H1 (cell line): Measurements from ENCODE around the gene GYPE. TPM values are rescaled to one million over a fixed set of nuclear protein-coding genes. Genes with fewer than 3 reads are reported as not detected.
"Not testable (repeated sequence)": the region's sequence is repeated elsewhere in the genome, so short reads cannot be mapped to it uniquely, and the experiment has no call there.

Experiments
- CTCF ChIA-PET: fragments of 300-600 bp; sonication (Branson Sonifier 250); formaldehyde crosslinking; loops from one replicate; lab custom pipeline; 2021; ENCODE audit not compliant: partially characterized antibody; lab: Charles Lee
- POLR2A ChIA-PET: fragments of 300-600 bp; sonication (Branson Sonifier 250); formaldehyde crosslinking; loops from one replicate; lab custom pipeline; 2021; ENCODE audit warnings: inconsistent platforms; ENCODE audit not compliant: partially characterized antibody; lab: Charles Lee
- DNase-seq, 2 experiments: peaks; one replicate each; pipeline versions ENCODE4 v3.0.0 to v3.0.0-alpha.2; 2010 to 2022; ENCODE audit warnings: low spot score in 2 of 2, low read depth in 1 of 2, mixed read lengths in 1 of 2
- FAIRE-seq: peaks from 2 replicates; lab custom pipeline; 2011; peaks lifted over from hg19 to GRCh38; lab: Jason Lieb, UNC
- H2AFZ ChIP-seq: 2 replicates; pipeline ENCODE4 v1.8.1; 2012; ENCODE audit warnings: low read length, inconsistent platforms
- H2AK5ac ChIP-seq: 2 replicates; pipeline ENCODE4 v1.6.1; 2013; ENCODE audit warnings: low read depth, low read length
- H2BK120ac ChIP-seq: replicated peaks from 2 replicates; pipeline ENCODE3; 2013; ENCODE audit warnings: low read depth, low read length, inconsistent platforms
- H2BK12ac ChIP-seq: 2 replicates; pipeline ENCODE4 v1.6.1; 2013; ENCODE audit warnings: low read depth, low read length
- H2BK15ac ChIP-seq: 2 replicates; pipeline ENCODE4 v1.6.1; 2013; ENCODE audit warnings: low read length
- H2BK20ac ChIP-seq: 2 replicates; pipeline ENCODE4 v1.6.1; 2013; ENCODE audit warnings: low read length
- H2BK5ac ChIP-seq: 2 replicates; pipeline ENCODE4 v1.6.1; 2013; ENCODE audit warnings: low read depth, low read length
- H3K14ac ChIP-seq: 2 replicates; pipeline ENCODE4 v1.6.1; 2013; ENCODE audit warnings: inconsistent platforms; ENCODE audit not compliant: insufficient read length
- H3K18ac ChIP-seq: 2 replicates; pipeline ENCODE4 v1.6.1; 2013; ENCODE audit warnings: low read length; ENCODE audit errors: extremely low read depth
- H3K23ac ChIP-seq: 2 replicates; pipeline ENCODE4 v1.6.1; 2013; ENCODE audit warnings: inconsistent platforms; ENCODE audit not compliant: insufficient read length
- H3K23me2 ChIP-seq: 2 replicates; pipeline ENCODE4 v1.6.1; 2013; ENCODE audit warnings: low read depth, low read length
- H3K27ac ChIP-seq: 2 replicates; pipeline ENCODE4 v1.6.1; 2011; ENCODE audit warnings: low read depth, low read length, inconsistent platforms
- H3K27me3 ChIP-seq, 4 experiments: replicated peaks in 1 of 4; 1 replicate in 1 of 4; 2 replicates in 3 of 4; pipeline versions ENCODE4 v1.6.1 to v1.8.1; 2011 to 2013; ENCODE audit warnings: low read length in 3 of 4, mild to moderate bottlenecking in 3 of 4, inconsistent platforms in 2 of 4, mixed read lengths in 2 of 4, moderate library complexity in 1 of 4; ENCODE audit not compliant: control insufficient read depth in 3 of 4, insufficient read depth in 3 of 4; ENCODE audit errors: extremely low read depth in 1 of 4
- H3K36me3 ChIP-seq, 4 experiments: 2 replicates each; pipeline versions ENCODE4 v1.6.1 to v1.8.1; 2011 to 2013; ENCODE audit warnings: mild to moderate bottlenecking in 4 of 4, low read length in 3 of 4, moderate library complexity in 2 of 4, control low read depth in 1 of 4, inconsistent platforms in 1 of 4; ENCODE audit not compliant: insufficient read depth in 4 of 4, control insufficient read depth in 2 of 4
- H3K4ac ChIP-seq: replicated peaks from 2 replicates; pipeline ENCODE3; 2013; ENCODE audit warnings: low read length, low read depth, mixed read lengths, inconsistent platforms; ENCODE audit not compliant: insufficient read length
- H3K4me1 ChIP-seq, 4 experiments: replicated peaks in 1 of 4; 1 replicate in 1 of 4; 2 replicates in 3 of 4; pipeline versions ENCODE4 v1.6.1 to v1.8.1; 2011 to 2013; ENCODE audit warnings: low read length in 3 of 4, inconsistent platforms in 2 of 4, mixed read lengths in 1 of 4; ENCODE audit not compliant: insufficient read depth in 4 of 4, control insufficient read depth in 3 of 4
- H3K4me2 ChIP-seq, 2 experiments: 2 replicates each; pipeline versions ENCODE4 v1.6.1 to v1.8.1; 2011 to 2013; ENCODE audit warnings: low read depth in 2 of 2, low read length in 2 of 2, control low read depth in 1 of 2, inconsistent platforms in 1 of 2, mild to moderate bottlenecking in 1 of 2; ENCODE audit not compliant: insufficient read depth in 1 of 2
- H3K4me3 ChIP-seq, 4 experiments: fragments of 200-600, 300-600 bp in 1 of 4; sonication (generic), shearing (Covaris generic), sonication (Bioruptor Twin) in 1 of 4; 2 replicates each; pipeline versions ENCODE4 v1.5.1 to v1.8.1; 2011 to 2016; ENCODE audit warnings: low read length in 4 of 4, low read depth in 3 of 4, control low read depth in 2 of 4, inconsistent platforms in 2 of 4, mild to moderate bottlenecking in 2 of 4, mixed read lengths in 1 of 4, moderate library complexity in 1 of 4; ENCODE audit not compliant: insufficient read depth in 2 of 4; ENCODE audit errors: extremely low read depth in 1 of 4
- H3K56ac ChIP-seq: replicated peaks from 2 replicates; pipeline ENCODE3; 2013; ENCODE audit warnings: low read depth, mild to moderate bottlenecking, mixed read lengths, low read length, inconsistent platforms; ENCODE audit not compliant: insufficient read length
- H3K79me1 ChIP-seq: 2 replicates; pipeline ENCODE4 v1.6.1; 2013; ENCODE audit warnings: low read depth, low read length, control low read depth
- H3K79me2 ChIP-seq, 2 experiments: 2 replicates each; pipeline versions ENCODE4 v1.6.1 to v1.8.1; 2012 to 2013; ENCODE audit warnings: low read length in 2 of 2, mild to moderate bottlenecking in 2 of 2, inconsistent platforms in 1 of 2; ENCODE audit not compliant: insufficient read depth in 2 of 2, control insufficient read depth in 1 of 2
- H3K9ac ChIP-seq, 4 experiments: replicated peaks in 1 of 4; 1 replicate in 1 of 4; 2 replicates in 3 of 4; pipeline versions ENCODE4 v1.6.1 to v1.8.1; 2011 to 2013; ENCODE audit warnings: low read depth in 3 of 4, low read length in 3 of 4, control low read depth in 2 of 4, mild to moderate bottlenecking in 2 of 4, moderate library complexity in 2 of 4, inconsistent platforms in 1 of 4; ENCODE audit errors: extremely low read depth in 1 of 4
- H3K9me3 ChIP-seq, 2 experiments: 2 replicates each; pipeline versions ENCODE4 v1.6.1 to v1.8.1; 2012 to 2013; ENCODE audit warnings: mild to moderate bottlenecking in 2 of 2, moderate library complexity in 2 of 2, control low read depth in 1 of 2, inconsistent platforms in 1 of 2, low read depth in 1 of 2, low read length in 1 of 2, mixed read lengths in 1 of 2; ENCODE audit not compliant: insufficient read depth in 2 of 2
- H4K20me1 ChIP-seq, 2 experiments: replicated peaks in 1 of 2; 2 replicates each; pipeline versions ENCODE3 to v1.8.1; 2011 to 2013; ENCODE audit warnings: inconsistent platforms in 2 of 2, low read length in 2 of 2, mild to moderate bottlenecking in 1 of 2; ENCODE audit not compliant: insufficient read depth in 2 of 2, control insufficient read depth in 1 of 2
- H4K5ac ChIP-seq: 2 replicates; pipeline ENCODE4 v1.6.1; 2013; ENCODE audit warnings: low read length, low read depth, mixed read lengths, inconsistent platforms; ENCODE audit not compliant: insufficient read length
- H4K8ac ChIP-seq: 2 replicates; pipeline ENCODE4 v1.8.0; 2013; ENCODE audit warnings: mild to moderate bottlenecking, moderate library complexity, low read length, inconsistent platforms; ENCODE audit not compliant: insufficient read depth; ENCODE audit errors: extremely low read depth
- H4K91ac ChIP-seq: replicated peaks from 2 replicates; pipeline ENCODE3; 2013; ENCODE audit warnings: low read length, mixed read lengths, inconsistent platforms; ENCODE audit not compliant: insufficient read length
- WGBS, 2 experiments: shearing (Covaris generic) in 1 of 2; methylation state at CpG; one replicate each; pipeline versions ENCODE4 v1.1.6 to v1.1.7; 2013 to 2015; ENCODE audit warnings: low lambda C conversion rate in 2 of 2, mixed read lengths in 2 of 2, inconsistent platforms in 1 of 2, low coverage in 1 of 2, missing lambda C conversion rate in 1 of 2; ENCODE audit not compliant: insufficient replicate concordance in 2 of 2, insufficient coverage in 1 of 2, insufficient read length in 1 of 2; ENCODE audit errors: extremely low coverage in 1 of 2, missing lambda C conversion rate in 1 of 2; 5-methylcytosine and 5-hydroxymethylcytosine counted together
- polyA plus RNA-seq, 7 experiments: library from polyadenylated mRNA; depleted of rRNA in 3 of 7; stranded (reverse) in 5 of 7; unstranded in 2 of 7; fragments of >200 nt in 5 of 7; fragments of 200-250 nt in 2 of 7; gene quantifications; 1 replicate in 5 of 7; 2 replicates in 1 of 7; 4 replicates in 1 of 7; pipeline versions ENCODE4 v1.2.1 to v1.2.3, GENCODE V29; 2011 to 2013; ENCODE audit warnings: missing spikeins in 2 of 7, mixed read lengths in 2 of 7
- total RNA-seq: library from RNA; stranded (reverse); fragmentation: NEBNext Ultra II Directional; extraction: Animal tissue kit (Norgen Biotek cat#: 25700); gene quantifications from 2 replicates; pipeline ENCODE4 v1.2.1, GENCODE V29; 2021

GYPE gene
- total and polyA plus RNA-seq, 2 of the 8 experiments (the other 6 are each of a cell fraction or from before 2014, with no cell fraction given) = not detected

DNA sequence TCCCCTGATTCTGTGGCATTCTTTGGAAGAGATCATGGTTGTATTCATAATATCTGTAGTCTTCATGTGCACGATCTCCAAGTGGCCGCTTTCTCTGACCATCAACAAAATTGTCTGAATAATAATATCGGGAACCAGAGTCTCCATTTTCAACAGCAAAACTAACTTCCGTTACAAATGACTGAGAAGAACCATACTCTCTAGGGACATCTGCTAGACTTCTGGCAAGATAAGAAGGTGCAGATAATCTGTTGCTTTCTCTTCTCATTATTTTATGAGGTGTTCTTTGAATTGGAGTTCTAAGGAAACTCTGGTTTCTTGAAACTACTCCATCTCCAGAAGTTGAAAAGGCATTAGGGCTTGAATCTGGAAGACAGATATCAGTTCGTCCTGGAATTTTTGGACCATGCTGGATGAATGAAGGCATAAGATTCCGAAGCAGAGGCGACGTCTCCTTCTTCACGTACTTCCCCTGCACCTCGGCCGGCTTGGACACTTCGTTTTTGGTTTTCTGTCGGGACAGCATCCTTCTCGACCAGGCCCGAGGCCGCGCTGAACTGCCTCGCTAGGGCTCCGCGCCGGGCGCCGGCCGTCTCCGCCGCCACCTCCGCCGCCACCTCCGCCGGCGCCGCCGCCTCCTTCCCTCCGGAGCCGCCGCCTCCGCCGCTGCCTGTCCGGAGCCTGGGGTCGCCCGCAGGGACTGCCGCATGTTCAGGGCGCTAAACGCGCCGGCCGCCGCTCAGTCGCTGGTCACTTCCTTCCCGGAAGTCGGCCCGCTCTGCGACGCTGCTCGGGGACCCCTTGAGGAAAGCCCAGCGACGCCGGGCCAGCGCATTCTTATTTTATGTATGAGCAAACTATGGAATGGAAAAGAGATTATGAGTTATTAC is 6.4 kb upstream of the GYPE start:
- H3K36me3 ChIP-seq, H4K5ac ChIP-seq, H3K9ac ChIP-seq, H3K79me2 ChIP-seq, H3K27me3 ChIP-seq, H2BK15ac ChIP-seq, FAIRE-seq, H3K4me1 ChIP-seq, H3K4me2 ChIP-seq, H4K91ac ChIP-seq, H2BK20ac ChIP-seq, H2AFZ ChIP-seq, H2BK5ac ChIP-seq, H3K9me3 ChIP-seq, H3K4ac ChIP-seq, H3K27ac ChIP-seq, H2BK12ac ChIP-seq, H3K79me1 ChIP-seq, H3K23me2 ChIP-seq, POLR2A ChIA-PET, H3K18ac ChIP-seq, H4K20me1 ChIP-seq, H3K56ac ChIP-seq, H3K14ac ChIP-seq, H3K23ac ChIP-seq, H2AK5ac ChIP-seq, H3K4me3 ChIP-seq, CTCF ChIA-PET, H2BK120ac ChIP-seq, DNase-seq: not testable (repeated sequence)
- H4K8ac ChIP-seq = 0 out of 2 replicates have a peak overlapping the region, but pooled peaks have one; percentile 14
- 95% methylated on average over 40 of the region's 59 CpGs; no CpG with 5 or more reads in 1 of the 2 experiments for whole genome bisulfite sequencing, 2 experiments
